Naive thymus-derived CD4-positive, alpha-beta T cell (primary cell): Measurements from ENCODE around the gene DACH2. TPM values are rescaled to one million over a fixed set of nuclear protein-coding genes. Genes with fewer than 3 reads are reported as not detected.

ENCODE experiments used
- ATAC-seq: fragments of 150-1000 bp; cut with Tn5 transposase; 2 replicates; pipeline ENCODE4 v1.10.0; 2021; ENCODE audit warnings: mild to moderate bottlenecking, moderate library complexity
- CTCF ChIA-PET: fragments of 350-600 bp; sonication (Branson Sonifier 250); formaldehyde crosslinking; loops from one replicate; lab custom pipeline; 2021; ENCODE audit warnings: antibody characterized with exemption; lab: Charles Lee
- POLR2A ChIA-PET: fragments of 350-600 bp; sonication (Branson Sonifier 250); formaldehyde crosslinking; loops from one replicate; lab custom pipeline; 2021; ENCODE audit warnings: antibody characterized with exemption, inconsistent platforms; lab: Charles Lee
- DNase-seq, 9 donors: peaks; one replicate each; pipeline versions ENCODE4 v3.0.0 to v3.0.0-alpha.2; 2020 to 2022; ENCODE audit warnings: mixed read lengths in 1 of 9
- H3K27ac ChIP-seq: one replicate; pipeline ENCODE4 v1.7.0; 2013; ENCODE audit warnings: mild to moderate bottlenecking, low read depth, low read length, moderate library complexity
- H3K27me3 ChIP-seq, 2 donors: one replicate each; pipeline ENCODE4 v1.7.0; 2013; ENCODE audit warnings: low read length in 2 of 2, mild to moderate bottlenecking in 2 of 2, moderate library complexity in 2 of 2; ENCODE audit not compliant: control insufficient read depth in 2 of 2, insufficient read depth in 2 of 2
- H3K36me3 ChIP-seq, 3 experiments: 1 replicate in 2 of 3; 2 replicates in 1 of 3; pipeline ENCODE4 v1.7.0; 2013; ENCODE audit warnings: low read length in 3 of 3, mild to moderate bottlenecking in 3 of 3, moderate library complexity in 1 of 3; ENCODE audit not compliant: insufficient read depth in 3 of 3, control insufficient read depth in 2 of 3
- H3K4me1 ChIP-seq, 2 donors: one replicate each; pipeline ENCODE4 v1.7.0; 2013; ENCODE audit warnings: low read length in 2 of 2, mild to moderate bottlenecking in 2 of 2, moderate library complexity in 1 of 2; ENCODE audit not compliant: control insufficient read depth in 2 of 2, insufficient read depth in 2 of 2
- H3K4me3 ChIP-seq: 2 replicates; pipeline ENCODE4 v1.7.0; 2013; ENCODE audit warnings: mild to moderate bottlenecking, low read length
- H3K9me3 ChIP-seq, 3 experiments: 1 replicate in 2 of 3; 2 replicates in 1 of 3; pipeline ENCODE4 v1.7.0; 2013; ENCODE audit warnings: low read length in 3 of 3; ENCODE audit not compliant: control insufficient read depth in 2 of 3
- H3K27ac Mint-ChIP-seq, 9 donors: one replicate each; pipeline ENCODE4 v1.8.0; 2020 to 2022; ENCODE audit warnings: mixed read lengths in 9 of 9, mild to moderate bottlenecking in 8 of 9, moderate library complexity in 5 of 9, inconsistent platforms in 2 of 9
- H3K27me3 Mint-ChIP-seq, 5 donors: one replicate each; pipeline ENCODE4 v1.8.0; 2021 to 2022; ENCODE audit warnings: mixed read lengths in 5 of 5, mild to moderate bottlenecking in 1 of 5
- H3K36me3 Mint-ChIP-seq, 5 donors: one replicate each; pipeline ENCODE4 v1.8.0; 2020 to 2022; ENCODE audit warnings: mixed read lengths in 5 of 5, mild to moderate bottlenecking in 3 of 5, inconsistent platforms in 1 of 5
- H3K4me1 Mint-ChIP-seq, 7 donors: one replicate each; pipeline ENCODE4 v1.8.0; 2020 to 2022; ENCODE audit warnings: mixed read lengths in 7 of 7, mild to moderate bottlenecking in 3 of 7, inconsistent platforms in 1 of 7
- H3K4me3 Mint-ChIP-seq, 10 donors: one replicate each; pipeline ENCODE4 v1.8.0; 2020 to 2022; ENCODE audit warnings: mild to moderate bottlenecking in 10 of 10, mixed read lengths in 10 of 10, moderate library complexity in 6 of 10, inconsistent platforms in 2 of 10
- H3K9me3 Mint-ChIP-seq, 11 donors: one replicate each; pipeline ENCODE4 v1.8.0; 2020 to 2022; ENCODE audit warnings: mixed read lengths in 11 of 11, mild to moderate bottlenecking in 4 of 11, inconsistent platforms in 1 of 11, moderate library complexity in 1 of 11
- intact Hi-C, 2 donors: fragments of 100-400 bp; cut with micrococcal nuclease; formaldehyde crosslinking; loops; one replicate each; pipeline ENCODE4 v1.15.1; 2023
- polyA plus RNA-seq, 2 donors: library from polyadenylated mRNA; unstranded; fragments of 300-500 nt; fragmentation: Illumina TruSeq; gene quantifications; one replicate each; pipeline ENCODE4 v1.2.3, GENCODE V29; 2021
- total RNA-seq, 6 experiments: library from RNA in 5 of 6; stranded (reverse) in 5 of 6; gene quantifications; 1 replicate in 5 of 6; 2 replicates in 1 of 6; pipeline ENCODE4 v1.2.3 and lab custom pipeline; 2021 to 2026

Gene DACH2
- total and polyA plus RNA-seq, 7 experiments from 2014 or later: not detected

DNA sequence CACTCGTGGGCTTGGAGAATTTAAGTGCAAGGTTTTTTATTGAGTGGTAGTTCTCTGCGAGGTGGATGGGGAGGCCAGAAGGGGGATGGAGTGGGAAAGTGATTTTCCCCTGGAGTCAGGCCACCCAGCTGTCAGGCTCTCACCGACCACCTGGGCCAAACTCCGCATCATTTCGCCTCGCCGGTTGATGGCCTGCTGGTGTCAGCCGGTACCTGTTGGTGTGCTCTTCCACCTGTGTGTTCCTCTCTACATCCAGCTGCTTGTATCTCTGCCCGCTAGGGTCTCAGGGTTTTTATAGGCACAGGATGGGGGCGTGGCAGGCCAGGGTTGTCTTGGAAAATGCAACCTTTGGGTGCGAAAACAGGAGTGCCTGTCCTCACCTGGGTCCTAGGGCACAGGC lies 200.9 kb downstream of the DACH2 start:
- peaks cover 0 to 2% (median 0%) of the 10 kb centered on the region in 11 donors for H3K9me3 Mint-ChIP-seq
- H3K36me3 Mint-ChIP-seq: no peaks in the 10 kb centered on the region
- CTCF ChIA-PET: no interaction called here
- Histone ChIP-seq H3K27me3 (no peaks in the 10 kb centered on the region), H3K4me3 (no peak overlapping the region), H3K27ac (no peak overlapping the region), H3K36me3 (no peaks in the 10 kb centered on the region), H3K9me3 (no peaks in the 10 kb centered on the region), H3K4me1 (no peaks in the 10 kb centered on the region)
- H3K4me1 Mint-ChIP-seq: no peaks in the 10 kb centered on the region
- intact Hi-C loops: no loop called here
- DNase-seq: no peak
- no peak overlapping the region for H3K4me3 Mint-ChIP-seq
- no peak for ATAC-seq
- POLR2A ChIA-PET: no interaction called here
- no peak overlapping the region for H3K27ac Mint-ChIP-seq
- H3K27me3 Mint-ChIP-seq: no peaks in the 10 kb centered on the region

DNA sequence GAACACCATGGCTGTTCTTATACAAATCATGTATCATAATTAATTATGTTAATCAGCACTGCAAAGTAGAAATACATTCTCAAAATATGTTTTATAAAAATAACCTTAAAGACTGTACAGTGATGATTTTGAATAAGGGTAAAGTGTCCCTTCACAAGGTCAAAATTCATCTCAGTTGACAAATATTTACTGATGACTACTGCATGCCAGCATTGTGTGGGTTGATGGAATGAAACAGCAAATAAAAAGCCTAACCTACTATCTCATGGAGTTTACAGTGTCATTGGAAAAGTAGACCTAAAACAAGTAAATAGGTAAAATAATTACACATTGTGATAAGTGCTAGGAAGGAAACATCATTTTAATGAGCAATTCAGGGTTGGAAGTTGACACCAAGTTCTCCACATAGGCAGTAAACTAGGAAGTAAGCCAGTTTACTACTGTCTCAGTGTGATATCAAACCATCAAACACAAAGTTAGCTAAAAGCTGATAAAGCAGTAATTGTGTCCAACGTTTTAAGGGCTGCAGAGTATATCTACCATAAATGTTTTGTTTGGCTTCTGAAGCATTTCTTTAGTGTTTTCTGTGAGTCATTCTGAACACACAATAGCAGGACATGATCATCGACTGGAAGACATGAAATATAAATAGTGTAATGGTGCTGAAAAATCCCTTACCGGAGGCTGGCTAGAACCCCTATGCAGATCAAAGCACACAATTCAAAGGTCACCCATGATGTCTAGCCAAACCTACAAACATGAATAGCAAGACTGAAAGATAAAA lies 221.8 kb downstream of the DACH2 start:
- no peaks in the 10 kb centered on the region for H3K4me1 ChIP-seq
- ChIA-PET CTCF (no interaction called here), POLR2A (no interaction called here)
- no peaks in the 10 kb centered on the region for H3K36me3 ChIP-seq
- H3K9me3 ChIP-seq: no peaks in the 10 kb centered on the region
- no peaks in the 10 kb centered on the region for H3K4me1 Mint-ChIP-seq
- H3K27me3 ChIP-seq: no peaks in the 10 kb centered on the region
- no peaks in the 10 kb centered on the region for H3K36me3 Mint-ChIP-seq
- intact Hi-C loops: no loop called here
- no peak overlapping the region for H3K27ac ChIP-seq
- H3K4me3 ChIP-seq: no peak overlapping the region
- ATAC-seq (no peak), DNase-seq (no peak)
- peaks cover 0 to 3% (median 0%) of the 10 kb centered on the region in 11 donors for H3K9me3 Mint-ChIP-seq
- H3K4me3 Mint-ChIP-seq: no peak overlapping the region
- H3K27me3 Mint-ChIP-seq: no peaks in the 10 kb centered on the region
- H3K27ac Mint-ChIP-seq: no peak overlapping the region

DNA sequence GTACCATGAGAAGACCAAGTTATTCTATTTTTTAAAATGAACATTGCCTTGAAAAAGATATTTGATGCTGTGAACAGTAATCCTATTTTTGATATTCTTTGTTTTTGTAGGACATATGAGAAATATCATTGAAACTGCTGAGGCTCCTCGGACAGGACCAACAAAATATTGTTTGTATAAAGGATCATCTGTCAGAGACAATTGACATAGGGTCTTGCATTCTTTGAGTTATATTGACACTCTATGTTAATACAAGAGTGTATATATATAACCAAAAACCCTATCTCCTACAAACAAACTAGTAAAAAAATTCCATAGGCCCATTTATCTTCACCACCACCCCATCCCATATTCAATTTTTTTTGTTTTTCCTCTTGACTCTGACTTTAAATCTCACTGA lies 222.7 kb downstream of the DACH2 start:
- ChIA-PET CTCF (no interaction called here), POLR2A (no interaction called here)
- intact Hi-C loops: no loop called here
- Histone ChIP-seq H3K27me3 (no peaks in the 10 kb centered on the region), H3K27ac (no peak overlapping the region), H3K36me3 (no peaks in the 10 kb centered on the region), H3K4me3 (no peak overlapping the region), H3K4me1 (no peaks in the 10 kb centered on the region), H3K9me3 (no peaks in the 10 kb centered on the region)
- ATAC-seq (no peak), DNase-seq (no peak)
- Mint-ChIP-seq H3K27me3 (no peaks in the 10 kb centered on the region), H3K4me3 (no peak overlapping the region), H3K27ac (no peak overlapping the region), H3K36me3 (no peaks in the 10 kb centered on the region), H3K4me1 (no peaks in the 10 kb centered on the region), H3K9me3 (peaks cover 0 to 3% (median 0%) of the 10 kb centered on the region in 11 donors)

- ChIA-PET CTCF (no interaction called here), POLR2A (no interaction called here)
- Mint-ChIP-seq H3K9me3 (no peaks in the 10 kb centered on the region), H3K4me3 (no peak overlapping the region), H3K4me1 (no peaks in the 10 kb centered on the region), H3K27ac (no peak overlapping the region), H3K27me3 (no peaks in the 10 kb centered on the region), H3K36me3 (no peaks in the 10 kb centered on the region)
- DNase-seq (no peak), ATAC-seq (no peak)
- Histone ChIP-seq H3K4me1 (no peaks in the 10 kb centered on the region), H3K36me3 (no peaks in the 10 kb centered on the region), H3K27me3 (no peaks in the 10 kb centered on the region), H3K27ac (no peak overlapping the region), H3K9me3 (no peaks in the 10 kb centered on the region), H3K4me3 (no peak overlapping the region)
- intact Hi-C loops: no loop called here
Measured at GRCh38 chrX:86379209-86379608, 231.0 kb downstream of the DACH2 start.

GRCh38 chrX:86383681-86384540 lies 235.7 kb downstream of the DACH2 start:
- ChIA-PET CTCF (no interaction called here), POLR2A (no interaction called here)
- Histone ChIP-seq H3K36me3 (no peaks in the 10 kb centered on the region), H3K4me1 (no peaks in the 10 kb centered on the region), H3K4me3 (no peak overlapping the region), H3K9me3 (no peaks in the 10 kb centered on the region), H3K27me3 (no peaks in the 10 kb centered on the region), H3K27ac (no peak overlapping the region)
- intact Hi-C loops: no loop called here
- no peaks in the 10 kb centered on the region for H3K4me1 Mint-ChIP-seq
- no peaks in the 10 kb centered on the region for H3K9me3 Mint-ChIP-seq
- H3K27ac Mint-ChIP-seq: no peak overlapping the region
- H3K4me3 Mint-ChIP-seq: no peak overlapping the region
- no peaks in the 10 kb centered on the region for H3K27me3 Mint-ChIP-seq
- no peak for DNase-seq
- no peaks in the 10 kb centered on the region for H3K36me3 Mint-ChIP-seq
- no peak for ATAC-seq

DNA sequence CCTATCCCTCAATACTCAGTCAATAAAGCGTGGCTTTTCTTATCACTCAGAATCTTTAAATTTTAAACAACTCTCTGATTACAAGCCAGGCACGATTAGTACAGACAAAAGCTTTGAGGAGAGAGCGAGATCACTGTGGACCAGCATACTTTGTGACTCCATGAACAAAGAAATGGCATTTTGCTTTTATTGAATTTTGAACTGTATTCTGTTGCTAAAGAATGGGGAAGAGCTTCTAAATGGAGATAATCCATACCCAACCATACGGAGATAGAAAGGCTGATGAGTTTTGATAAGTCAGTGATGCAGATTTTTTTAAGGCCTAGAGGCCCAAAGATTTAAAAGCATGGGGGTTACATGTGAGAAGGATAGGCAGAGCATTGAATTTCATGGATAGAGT lies 259.1 kb downstream of the DACH2 start:
- Mint-ChIP-seq H3K27me3 (no peaks in the 10 kb centered on the region), H3K36me3 (no peaks in the 10 kb centered on the region), H3K27ac (no peak overlapping the region), H3K9me3 (peaks cover 0 to 3% (median 0%) of the 10 kb centered on the region in 11 donors), H3K4me3 (no peak overlapping the region), H3K4me1 (no peaks in the 10 kb centered on the region)
- ChIA-PET CTCF (no interaction called here), POLR2A (no interaction called here)
- Histone ChIP-seq H3K4me1 (no peaks in the 10 kb centered on the region), H3K36me3 (no peaks in the 10 kb centered on the region), H3K27ac (no peak overlapping the region), H3K9me3 (no peaks in the 10 kb centered on the region), H3K27me3 (no peaks in the 10 kb centered on the region), H3K4me3 (no peak overlapping the region)
- no peak for ATAC-seq
- intact Hi-C loops: no loop called here
- no peak for DNase-seq
